HepG2 (cell line): Measurements from ENCODE around the gene PHLDB1. TPM values are rescaled to one million over a fixed set of nuclear protein-coding genes. Genes with fewer than 3 reads are reported as not detected.

Experiments used
- CAMTA2 ChIP-seq: sonication (generic); formaldehyde crosslinking; IDR thresholded peaks from 2 replicates; pipeline ENCODE4 v1.4.0; 2020; ENCODE audit warnings: mild to moderate bottlenecking, missing genetic modification reagents, borderline replicate concordance
- DRAP1 ChIP-seq: IDR thresholded peaks from 2 replicates; pipeline ENCODE4 v1.6.1; 2016; ENCODE audit warnings: missing genetic modification reagents, missing compliant biosample characterization
- HNF1B ChIP-seq: sonication (generic); formaldehyde crosslinking; IDR thresholded peaks from 2 replicates; pipeline ENCODE4 v1.5.1; 2020; ENCODE audit warnings: mild to moderate bottlenecking, moderate library complexity, missing genetic modification reagents
- LRRFIP1 ChIP-seq: sonication (generic); formaldehyde crosslinking; conservative IDR thresholded peaks from 2 replicates; pipeline ENCODE4 v1.4.0; 2020; ENCODE audit warnings: missing genetic modification reagents
- NCOA1 ChIP-seq: sonication (generic); formaldehyde crosslinking; IDR thresholded peaks from 2 replicates; pipeline ENCODE4 v1.9.0; 2021; ENCODE audit warnings: missing genetic modification reagents
- TAF1 ChIP-seq: sonication (generic); formaldehyde crosslinking; IDR thresholded peaks from 2 replicates; pipeline ENCODE4 v1.4.0; 2020; ENCODE audit warnings: missing genetic modification reagents
- TSC22D2 ChIP-seq: sonication (generic); formaldehyde crosslinking; IDR thresholded peaks from 2 replicates; pipeline ENCODE4 v1.5.1; 2020; ENCODE audit warnings: missing genetic modification reagents, mild to moderate bottlenecking, borderline replicate concordance
- ZFP37 ChIP-seq: sonication (generic); formaldehyde crosslinking; IDR thresholded peaks from 2 replicates; pipeline ENCODE4 v1.4.0; 2020; ENCODE audit warnings: missing genetic modification reagents, borderline replicate concordance
- ZNF138 ChIP-seq: sonication (generic); formaldehyde crosslinking; IDR thresholded peaks from 2 replicates; pipeline ENCODE4 v1.5.0; 2020; ENCODE audit warnings: mild to moderate bottlenecking, low read depth, missing genetic modification reagents
- ZNF318 ChIP-seq: sonication (generic); formaldehyde crosslinking; IDR thresholded peaks from 2 replicates; pipeline ENCODE4 v1.4.0; 2020; ENCODE audit warnings: mild to moderate bottlenecking, missing genetic modification reagents
- ZNF615 ChIP-seq: sonication (generic); formaldehyde crosslinking; IDR thresholded peaks from 2 replicates; pipeline ENCODE4 v1.5.0; 2020; ENCODE audit warnings: mild to moderate bottlenecking, missing genetic modification reagents, borderline replicate concordance
- ZNF652 ChIP-seq: IDR thresholded peaks from 2 replicates; pipeline ENCODE4 v1.6.1; 2016; ENCODE audit warnings: low read depth, borderline replicate concordance
- ZNF841 ChIP-seq: sonication (generic); formaldehyde crosslinking; IDR thresholded peaks from 2 replicates; pipeline ENCODE4 v1.8.1; 2023; ENCODE audit warnings: missing genetic modification reagents, borderline replicate concordance
- ZSCAN22 ChIP-seq: sonication (generic); formaldehyde crosslinking; IDR thresholded peaks from 2 replicates; pipeline ENCODE4 v1.4.0; 2020; ENCODE audit warnings: mild to moderate bottlenecking, missing genetic modification reagents
- polyA plus RNA-seq, 8 experiments: library from polyadenylated mRNA; depleted of rRNA in 3 of 8; stranded (reverse) in 7 of 8; unstranded in 1 of 8; fragments of >200 nt; fragmentation: Illumina TruSeq in 4 of 8; extraction: Trizol in 4 of 8; gene quantifications; 2 replicates each; pipeline versions ENCODE4 v1.2.1 to v1.2.3, GENCODE V29; 2011 to 2016; ENCODE audit warnings: low read depth in 4 of 8, missing spikeins in 1 of 8, mixed read lengths in 1 of 8; ENCODE audit not compliant: insufficient read depth in 1 of 8
- total RNA-seq, 5 experiments: library from RNA; depleted of rRNA; stranded (reverse); fragments of >200 nt; fragmentation: Illumina TruSeq; extraction: Trizol; gene quantifications; 2 replicates each; pipeline ENCODE4 v1.2.3, GENCODE V29; 2016; ENCODE audit warnings: low read depth in 1 of 5
- TF ChIP-seq, protein P1 (sequence below): sonication (generic); IDR thresholded peaks from 2 replicates; pipeline ENCODE4 v1.6.1; 2016; ENCODE audit warnings: low read depth, borderline replicate concordance

The PHLDB1 gene
- total and polyA plus RNA-seq, 2 of the 13 experiments (the other 11 are each of a cell fraction or from before 2014, with no cell fraction given): 13.8 to 14.2 TPM

DNA sequence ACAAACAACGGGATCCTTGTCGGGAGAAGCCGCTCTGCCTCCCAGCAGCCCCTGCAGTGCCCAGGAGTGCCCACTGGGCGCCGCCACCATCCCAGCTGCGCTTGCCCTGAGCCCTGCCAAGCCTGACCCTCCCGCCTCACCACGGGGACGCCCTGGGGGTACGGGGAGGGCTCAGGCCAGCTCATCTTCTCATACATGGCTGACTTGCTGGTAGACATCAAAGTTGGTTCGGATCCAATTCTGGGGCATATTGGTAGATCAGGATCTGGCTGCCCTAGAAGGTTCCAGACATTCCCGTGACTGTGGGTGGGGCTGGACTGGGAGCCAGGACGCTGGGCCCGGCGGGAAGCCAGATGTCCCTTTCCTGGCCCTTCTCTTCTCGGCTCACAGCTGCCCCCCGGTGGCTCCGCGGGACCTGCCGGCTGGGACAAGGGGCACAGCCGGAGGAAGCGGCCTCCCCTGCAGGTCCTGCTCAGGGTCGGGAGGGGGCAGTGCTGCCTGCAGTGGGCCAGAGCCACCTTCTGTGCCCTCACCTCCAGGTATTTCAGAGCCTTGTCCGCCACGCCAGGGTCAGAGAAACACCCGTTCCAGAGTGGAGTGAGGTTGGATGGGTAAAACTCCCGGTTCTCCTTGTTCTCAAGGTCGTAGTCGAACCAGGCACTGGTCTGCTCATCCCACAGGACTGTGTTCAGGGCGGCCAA is 82.6 kb downstream of the PHLDB1 start (continued):
- TF ChIP-seq LRRFIP1: no peak
- TF ChIP-seq ZFP37 (CRISPR knock-in tag): no peak
- peak; percentile 26; the same call in 1 of the 2 replicates for TF ChIP-seq DRAP1
- TF ChIP-seq ZNF615: peak; percentile 79; the same call in 1 of the 2 replicates
- TF ChIP-seq HNF1B (CRISPR knock-in tag): peak; percentile 94
- no peak for TF ChIP-seq CAMTA2 (CRISPR knock-in tag)
- 0 out of 2 replicates have a peak, but pooled peaks have one; percentile 65 for TF ChIP-seq ZNF138
- TF ChIP-seq, protein P1, sequence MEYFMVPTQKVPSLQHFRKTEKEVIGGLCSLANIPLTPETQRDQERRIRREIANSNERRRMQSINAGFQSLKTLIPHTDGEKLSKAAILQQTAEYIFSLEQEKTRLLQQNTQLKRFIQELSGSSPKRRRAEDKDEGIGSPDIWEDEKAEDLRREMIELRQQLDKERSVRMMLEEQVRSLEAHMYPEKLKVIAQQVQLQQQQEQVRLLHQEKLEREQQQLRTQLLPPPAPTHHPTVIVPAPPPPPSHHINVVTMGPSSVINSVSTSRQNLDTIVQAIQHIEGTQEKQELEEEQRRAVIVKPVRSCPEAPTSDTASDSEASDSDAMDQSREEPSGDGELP: peak; percentile 64; the same call in 1 of the 2 replicates
- TF ChIP-seq ZSCAN22 (CRISPR knock-in tag): peak; percentile 49; the same call in 1 of the 2 replicates
- no peak for TF ChIP-seq TSC22D2 (CRISPR knock-in tag)
- TF ChIP-seq TAF1 (CRISPR knock-in tag): no peak
- TF ChIP-seq ZNF841: no peak
- TF ChIP-seq ZNF652 (CRISPR knock-in tag): no peak
- TF ChIP-seq NCOA1 (CRISPR knock-in tag): peak; percentile 69; the same call in 1 of the 2 replicates
- TF ChIP-seq ZNF318 (CRISPR knock-in tag): no peak
